Ureter (tissue), 1 donor: ENCODE data around the gene YIF1B. TPM values are rescaled to one million over a fixed set of nuclear protein-coding genes. Genes with fewer than 3 reads are reported as not detected.

Experiments
- total RNA-seq: library from RNA; stranded (reverse); gene quantifications from one replicate; pipeline ENCODE4 v1.2.4, GENCODE V29; 2023
- donor health status: DM: yes; HTN: yes; CAD: no.

YIF1B gene
- total RNA-seq, 1 donor from 2014 or later, result 25.1 TPM

Other genes with a start within 250 kb of the YIF1B start
- gene DPF1, start 91.7 kb downstream of the YIF1B start, total RNA-seq, result not detected
- gene PPP1R14A, start 59.6 kb downstream of the YIF1B start, total RNA-seq, result 98.6 TPM
- gene SPINT2, start 51.4 kb downstream of the YIF1B start, total RNA-seq, result 286 TPM
- 129 TPM for gene C19orf33, start 11.7 kb downstream of the YIF1B start, total RNA-seq
- 4.8 TPM for gene KCNK6, start 3.9 kb upstream of the YIF1B start, total RNA-seq
- 11.9 TPM for gene CATSPERG, start 19.9 kb upstream of the YIF1B start, total RNA-seq
- gene PSMD8, start 58.6 kb upstream of the YIF1B start, total RNA-seq, result 139 TPM
- gene GGN, start 72.1 kb upstream of the YIF1B start, total RNA-seq, result 0.86 TPM
- 2.1 TPM for gene SPRED3, start 72.8 kb upstream of the YIF1B start, total RNA-seq
- 23.8 TPM for gene FAM98C, start 87.1 kb upstream of the YIF1B start, total RNA-seq
- gene RASGRP4, start 110.3 kb upstream of the YIF1B start, total RNA-seq, result 1.7 TPM
- gene RYR1, start 117.7 kb upstream of the YIF1B start, total RNA-seq, result 3.4 TPM